ENCODE results near the gene WDR81.

Gene WDR81

DNA sequence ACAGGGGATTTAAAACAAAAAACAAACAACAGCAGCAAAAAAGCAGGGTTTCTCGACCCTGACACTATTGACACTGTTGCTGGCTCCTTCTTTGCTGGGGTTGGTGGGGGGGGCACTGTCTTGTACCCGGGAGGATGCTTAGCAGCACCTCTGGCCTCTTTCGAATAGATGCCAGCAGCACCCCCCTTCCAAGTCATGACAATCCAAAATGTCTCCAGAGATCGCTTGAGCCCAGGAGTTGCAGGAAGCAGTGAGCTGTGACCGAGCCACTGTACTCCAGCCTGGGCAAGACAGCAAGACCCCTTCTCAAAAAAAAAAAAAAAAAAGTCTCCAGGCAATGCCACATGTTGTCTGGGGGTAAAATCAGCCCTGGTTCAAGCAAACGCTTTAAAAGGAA lies 57.7 kb downstream of the WDR81 start:
- DNase-seq = no peak

DNA sequence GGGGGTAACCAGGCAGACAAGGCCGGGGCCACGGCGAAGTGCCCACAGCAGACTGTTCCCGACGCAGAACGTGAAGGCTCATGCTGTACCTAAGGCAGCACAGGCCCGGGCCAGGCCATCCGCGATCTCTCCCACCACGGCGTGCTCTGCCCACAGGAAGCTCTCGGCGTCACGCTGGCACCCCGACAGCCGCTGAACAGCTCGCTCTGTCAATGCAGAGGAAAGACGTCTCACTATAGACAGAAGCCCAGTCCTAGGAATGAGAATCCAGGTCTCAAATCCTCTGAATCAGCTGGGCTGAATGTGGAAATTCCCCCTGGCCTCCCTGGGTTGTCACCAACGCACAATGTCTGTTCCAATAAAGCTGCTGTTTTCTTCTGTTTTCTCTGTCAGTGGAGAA lies 58.8 kb downstream of the WDR81 start:
- DNase-seq = no peak

DNA sequence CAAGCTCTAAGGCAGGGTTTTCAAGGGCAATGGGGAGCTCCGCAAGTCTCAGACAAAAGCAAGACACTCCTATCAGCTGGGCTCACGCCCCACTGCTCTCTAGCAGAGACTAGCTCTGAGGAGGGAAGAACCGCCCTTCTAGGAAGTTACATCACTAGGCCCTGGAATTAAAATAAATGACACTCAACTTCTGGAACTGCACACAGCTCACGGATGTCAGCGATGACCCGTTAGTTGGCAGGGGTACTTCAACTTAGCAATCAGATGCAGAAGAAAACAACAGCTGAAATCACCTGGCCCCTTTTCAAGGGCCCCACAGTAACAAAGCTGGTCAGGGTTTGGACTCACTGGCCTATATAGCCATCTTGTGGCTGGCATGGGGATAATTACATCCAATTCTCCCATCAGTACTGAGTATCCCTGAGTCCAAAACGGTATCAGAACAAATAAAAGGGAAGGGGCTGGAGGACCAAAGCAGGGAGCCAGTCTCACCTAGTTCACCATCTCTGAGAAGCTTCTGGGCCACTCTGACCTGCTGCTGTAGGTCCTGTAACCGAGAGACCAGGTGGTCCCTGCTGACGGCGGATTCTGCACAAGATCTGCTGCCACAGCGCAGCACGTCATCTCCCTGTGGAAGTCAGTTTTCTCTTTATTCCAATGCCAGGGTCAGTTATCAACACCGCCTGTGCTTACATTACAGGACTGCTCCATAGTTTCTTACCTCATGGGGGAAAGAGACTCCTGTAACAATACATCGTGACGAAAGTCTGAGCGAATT lies 59.5 kb downstream of the WDR81 start:
- peak in 8 of 14 donors; percentile 15 to 69 (median 22) for DNase-seq

DNA sequence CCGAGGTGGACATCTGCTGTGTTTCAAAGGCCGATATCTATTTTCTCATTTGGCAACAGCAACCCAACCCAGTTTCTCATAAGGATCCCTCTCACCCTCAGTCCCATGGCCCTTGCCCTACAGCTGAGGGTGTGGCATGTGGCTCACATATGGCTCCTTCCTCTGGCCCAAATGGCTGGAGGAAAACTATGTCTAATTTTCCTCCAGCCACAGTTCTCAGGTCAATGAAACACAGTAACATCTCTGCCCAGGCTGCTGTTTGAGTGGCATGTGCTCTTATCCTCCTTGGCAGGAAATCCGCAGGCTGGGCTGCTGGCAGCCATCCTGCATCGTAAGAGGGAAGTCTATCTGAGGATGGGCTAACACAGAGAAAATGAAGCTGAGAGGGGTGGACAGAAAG lies 61.4 kb downstream of the WDR81 start:
- DNase-seq = peak in 2 of 14 donors; percentile 11 to 14

DNA sequence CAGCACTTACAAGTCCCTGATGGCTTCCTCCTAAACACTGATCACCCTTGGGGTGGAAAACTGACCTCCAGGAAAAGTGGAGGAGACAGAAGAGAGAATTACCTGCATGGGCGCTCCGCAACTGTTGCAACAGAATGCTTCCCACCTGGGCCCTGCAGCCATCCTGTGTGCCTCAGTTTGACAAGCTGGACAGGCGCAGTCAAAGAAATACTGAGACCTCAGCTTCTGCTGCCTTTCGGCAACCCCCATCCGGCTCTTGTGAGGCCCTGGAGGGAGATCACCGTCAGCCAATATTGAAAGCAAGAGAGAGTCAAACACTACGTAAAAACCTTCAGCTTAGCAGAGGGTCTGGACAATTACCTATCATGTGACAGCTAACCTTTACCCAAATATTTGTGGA lies 62.2 kb downstream of the WDR81 start:
- no peak for DNase-seq

DNA sequence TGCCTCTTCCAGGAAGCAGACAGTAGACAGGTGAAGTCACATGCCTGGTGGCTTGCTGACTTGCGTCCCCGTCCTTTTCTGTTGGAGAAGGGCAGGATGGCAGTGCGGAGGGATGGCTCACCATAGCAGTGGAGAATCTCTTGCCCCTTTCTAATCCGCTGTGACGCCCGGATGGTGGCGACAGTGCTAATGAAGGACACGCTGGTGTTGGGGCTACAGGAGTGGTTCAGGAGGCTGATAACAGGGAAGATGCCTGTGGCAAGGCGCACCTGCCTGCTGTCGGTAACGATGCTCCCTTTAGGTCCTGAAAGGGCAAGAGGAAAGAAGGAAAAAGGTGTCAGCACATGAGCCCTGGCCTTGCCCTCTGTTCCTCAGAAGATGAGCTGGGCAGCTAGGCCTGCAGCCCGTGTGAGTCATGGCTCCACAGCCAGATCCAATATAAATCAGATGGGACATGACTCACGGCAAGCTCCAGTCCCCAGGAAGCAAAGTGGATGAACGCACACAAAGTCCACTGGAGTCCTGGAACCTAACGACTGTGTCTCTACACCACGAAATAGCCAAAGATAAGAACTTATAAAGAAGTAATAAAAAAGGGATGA lies 62.9 kb downstream of the WDR81 start:
- no peak for DNase-seq

All from C1 segment of cervical spinal cord (tissue), 14 donors.